Brain microvascular endothelial cell (primary cell): ENCODE results near the gene CTBP2.
"Not testable (repeated sequence)": the region's sequence is repeated elsewhere in the genome, so short reads cannot be mapped to it uniquely, and the experiment has no call there.

Source experiments
- DNase-seq: peaks from one replicate; pipeline ENCODE4 v3.0.0-alpha.2; 2020
- H3K27ac ChIP-seq: fragments of 250-450 bp; sonication (Bioruptor Pico); 2 replicates; pipeline ENCODE4 v1.5.1; 2020; ENCODE audit warnings: mild to moderate bottlenecking, moderate library complexity
- H3K27me3 ChIP-seq: fragments of 250-450 bp; sonication (Bioruptor Pico); replicated peaks from 2 replicates; pipeline ENCODE4 v1.5.1; 2020; ENCODE audit warnings: mild to moderate bottlenecking
- H3K36me3 ChIP-seq: fragments of 250-450 bp; sonication (Bioruptor Pico); replicated peaks from 2 replicates; pipeline ENCODE4 v1.5.1; 2020; ENCODE audit warnings: mild to moderate bottlenecking
- H3K4me3 ChIP-seq: 2 replicates; pipeline ENCODE4 v1.5.1; 2011; ENCODE audit warnings: low read depth, mild to moderate bottlenecking, control low read depth, low read length, moderate library complexity
- CTCF ChIP-seq: IDR thresholded peaks from 2 replicates; pipeline ENCODE4 v1.5.1; 2011; ENCODE audit warnings: low read depth, mild to moderate bottlenecking, moderate library complexity, low read length, control low read depth, inconsistent platforms; ENCODE audit errors: missing control alignments
- in situ Hi-C: cut with HindIII; loops from 2 replicates; pipeline ENCODE4 v1.10.0; 2017; ENCODE audit warnings: low sequenced_read_pairs, low pct_ligation_motif_present

The CTBP2 gene

GRCh38 chr10:124991835-124992234 is 168.5 kb downstream of the CTBP2 start:
- Histone ChIP-seq H3K27me3 (no peaks in the 10 kb centered on the region), H3K36me3 (peaks cover 68% of the 10 kb centered on the region), H3K4me3 (no peak overlapping the region), H3K27ac (no peak overlapping the region)
- DNase-seq: no peak
- in situ Hi-C loops: no loop called here
- no peak for TF ChIP-seq CTCF

- H3K27ac ChIP-seq: no peak overlapping the region
- in situ Hi-C loops: no loop called here
- TF ChIP-seq CTCF: no peak
- H3K4me3 ChIP-seq: no peak overlapping the region
- peaks cover 61% of the 10 kb centered on the region for H3K36me3 ChIP-seq
- no peak for DNase-seq
- no peaks in the 10 kb centered on the region for H3K27me3 ChIP-seq
These were observed 169.4 kb downstream of the CTBP2 start for GRCh38 chr10:124990671-124991625.

- Histone ChIP-seq H3K36me3 (peaks cover 63% of the 10 kb centered on the region), H3K4me3 (no peak overlapping the region), H3K27me3 (no peaks in the 10 kb centered on the region), H3K27ac (no peak overlapping the region)
- DNase-seq: no peak
- no peak for TF ChIP-seq CTCF
- in situ Hi-C loops: no loop called here
These were observed 170.8 kb downstream of the CTBP2 start for GRCh38 chr10:124989526-124989925.

GRCh38 chr10:124988753-124989152 is 171.6 kb downstream of the CTBP2 start:
- H3K36me3 ChIP-seq: peaks cover 61% of the 10 kb centered on the region
- H3K4me3 ChIP-seq, DNase-seq, in situ Hi-C loops, H3K27ac ChIP-seq, H3K27me3 ChIP-seq: not testable (repeated sequence)

- no peak for DNase-seq
- Histone ChIP-seq H3K27me3 (no peaks in the 10 kb centered on the region), H3K4me3 (no peak overlapping the region), H3K36me3 (peaks cover 61% of the 10 kb centered on the region), H3K27ac (no peak overlapping the region)
- TF ChIP-seq CTCF: no peak
- in situ Hi-C loops: no loop called here
These were observed 172.6 kb downstream of the CTBP2 start for GRCh38 chr10:124987788-124988187.

- TF ChIP-seq CTCF: no peak
- in situ Hi-C loops: no loop called here
These were observed 175.2 kb downstream of the CTBP2 start for GRCh38 chr10:124985162-124985561.

More at GRCh38 chr10:124985162-124985561, 175.2 kb downstream of the CTBP2 start:
- Histone ChIP-seq H3K4me3 (no peak overlapping the region), H3K27ac (no peak overlapping the region), H3K27me3 (no peaks in the 10 kb centered on the region), H3K36me3 (peaks cover 46% of the 10 kb centered on the region)
- no peak for DNase-seq
